Motor neuron (in vitro differentiated cells): ENCODE results near the gene CTNNA3. TPM values are rescaled to one million over a fixed set of nuclear protein-coding genes. Genes with fewer than 3 reads are reported as not detected.
A peak's percentile ranks its signal among the peaks of the same experiment; 100 is the strongest.

Experiments
- ATAC-seq, 8 experiments: fragments of 200-7000 bp; cut with Tn5 transposase; replicated peaks in 6 of 8; 2 replicates each; pipeline ENCODE4 v1.8.0; 2021; ENCODE audit warnings: mild to moderate bottlenecking in 8 of 8, moderate library complexity in 8 of 8
- H3K27ac ChIP-seq, 2 donors: fragments of 250-450 bp; sonication (Bioruptor Pico); 2 replicates each; pipeline ENCODE4 v1.9.0; 2021; ENCODE audit warnings: antibody characterized with exemption in 2 of 2, mild to moderate bottlenecking in 2 of 2, moderate library complexity in 1 of 2
- H3K4me1 ChIP-seq, 2 donors: fragments of 250-450 bp; sonication (Bioruptor Pico); replicated peaks in 1 of 2; 2 replicates each; pipeline ENCODE4 v1.6.1; 2021; ENCODE audit warnings: antibody characterized with exemption in 2 of 2, mild to moderate bottlenecking in 2 of 2, moderate library complexity in 1 of 2
- H3K4me3 ChIP-seq, 5 donors: fragments of 250-450 bp; sonication (Bioruptor Pico); 2 replicates each; pipeline ENCODE4 v1.9.0; 2021; ENCODE audit warnings: antibody characterized with exemption in 5 of 5, mild to moderate bottlenecking in 5 of 5, moderate library complexity in 4 of 5
- WGBS, 10 experiments: fragments of 450-650 bp; shearing (Covaris generic); methylation state at CpG; one replicate each; pipeline ENCODE4 v1.0.0; 2022; 5-methylcytosine and 5-hydroxymethylcytosine counted together
- in situ Hi-C, 9 experiments: fragments of 400-800 bp; cut with MboI; loops; one replicate each; pipeline ENCODE4 v1.15.0; 2021; ENCODE audit warnings: low sequenced_read_pairs in 9 of 9, low pct_unique_long_range_greater_than_20kb in 2 of 9; ENCODE audit not compliant: unreplicated experiment in 9 of 9
- total RNA-seq, 8 experiments: library from RNA; unstranded; fragments of 300-600 nt; gene quantifications; 2 replicates each; pipeline versions ENCODE4 v1.2.3 to v1.2.4, GENCODE V29; 2022

Gene CTNNA3
- total RNA-seq, 8 experiments from 2014 or later = 0.05 to 4.6 (median 0.48) TPM

DNA sequence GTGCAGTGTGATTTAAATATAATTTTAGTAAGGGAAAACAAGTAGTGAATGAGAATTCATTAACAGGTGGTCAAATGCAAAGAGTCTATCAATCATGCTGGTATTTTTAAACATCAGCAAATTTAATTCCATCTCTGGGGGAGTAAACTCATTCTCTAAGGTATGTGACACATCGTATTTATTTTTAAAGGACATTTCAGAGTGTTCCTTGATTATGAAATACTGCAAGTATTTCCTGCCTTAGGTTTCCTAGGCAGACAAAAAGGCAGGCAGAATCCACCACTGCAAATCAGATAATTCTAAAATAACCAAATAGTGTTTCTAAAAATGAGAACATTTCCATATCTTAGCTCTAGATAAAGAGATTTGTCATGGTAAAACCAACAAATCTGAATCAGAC lies 576.3 kb downstream of the CTNNA3 start:
- H3K4me1 ChIP-seq = peaks cover 0 to 23% of the 10 kb centered on the region in 2 donors
- in situ Hi-C loops = no loop called here
- no peak overlapping the region for H3K27ac ChIP-seq
- 0 to 100% (median 83%) methylated on average over 1 of the region's 1 CpG; no CpG with 5 or more reads in 1 of the 10 experiments for WGBS, 10 experiments
- no peak overlapping the region for H3K4me3 ChIP-seq
- ATAC-seq = no peak

DNA sequence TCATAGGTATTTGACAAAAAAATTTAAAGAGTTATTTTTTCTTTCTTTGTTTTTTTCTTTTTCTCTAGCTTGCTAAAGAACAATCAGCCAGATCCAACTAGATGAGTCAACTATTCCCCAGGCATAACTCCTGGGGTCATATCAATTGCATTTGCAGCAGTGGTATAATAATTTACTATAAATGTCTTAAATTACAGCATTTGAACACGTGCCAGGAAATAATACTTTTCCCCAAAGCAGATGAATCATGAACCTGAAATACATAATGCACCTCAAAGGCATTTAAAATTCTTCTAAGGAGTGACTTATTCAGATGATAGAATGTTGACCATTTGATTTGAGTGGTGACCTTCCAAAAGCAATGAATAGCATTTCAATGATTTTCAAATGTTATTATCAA lies 580.0 kb downstream of the CTNNA3 start:
- 0 to 57% (median 38%) methylated on average over 1 of the region's 1 CpG; no CpG with 5 or more reads in 1 of the 10 experiments for WGBS, 10 experiments
- peak in 6 of 8 experiments; percentile 25 to 90 (median 73) for ATAC-seq
- peaks cover 0 to 25% of the 10 kb centered on the region in 2 donors for H3K4me1 ChIP-seq
- no peak overlapping the region for H3K27ac ChIP-seq
- in situ Hi-C loops = no loop called here
- H3K4me3 ChIP-seq = no peak overlapping the region

DNA sequence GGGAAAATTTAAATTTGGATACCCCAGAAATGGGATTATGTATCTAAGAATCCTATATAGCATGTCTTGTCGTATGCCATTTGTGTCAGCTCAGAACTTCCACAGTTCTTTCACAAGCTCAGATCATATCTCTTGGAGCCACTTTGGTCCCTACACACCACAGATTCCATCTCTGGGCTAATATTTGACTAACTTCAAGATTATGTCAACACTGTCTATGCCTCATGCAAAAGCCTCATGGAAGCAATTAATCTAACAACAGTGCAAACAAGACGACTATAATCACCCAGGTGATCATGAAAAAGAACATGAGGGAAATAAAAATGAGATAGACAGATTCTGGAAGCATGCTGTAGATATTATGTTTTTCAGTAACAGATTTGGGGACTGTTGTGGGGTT lies 581.0 kb downstream of the CTNNA3 start:
- in situ Hi-C loops = no loop called here
- WGBS, 10 experiments = 0 to 100% (median 75%) methylated on average over 1 to 2 of the region's 2 CpGs; no CpG with 5 or more reads in 4 of the 10 experiments
- peaks cover 0 to 28% of the 10 kb centered on the region in 2 donors for H3K4me1 ChIP-seq
- no peak overlapping the region for H3K4me3 ChIP-seq
- ATAC-seq = peak in 2 of 8 experiments; percentile 43 to 76
- H3K27ac ChIP-seq = no peak overlapping the region

DNA sequence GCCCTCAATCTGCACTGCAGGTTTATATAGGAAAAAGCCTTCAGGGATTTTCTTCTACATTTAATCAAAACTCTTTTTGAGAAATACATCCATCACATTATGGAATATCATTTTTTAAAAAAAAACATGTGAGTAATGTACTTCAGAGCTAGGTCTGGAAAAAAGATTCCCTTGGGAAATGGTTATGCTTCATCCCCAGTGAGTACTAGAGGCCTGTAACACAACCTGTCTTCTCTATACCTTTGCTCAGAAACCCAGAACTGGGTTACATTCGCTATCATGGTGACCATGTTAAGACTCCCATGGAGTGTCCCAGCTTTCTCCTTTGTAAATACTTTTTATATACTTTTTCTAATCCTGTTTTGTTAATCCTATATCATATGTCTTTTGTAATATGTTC lies 583.2 kb downstream of the CTNNA3 start:
- peak in 4 of 8 experiments; percentile 17 to 67 (median 41) for ATAC-seq
- in situ Hi-C loops = no loop called here
- 0 to 100% (median 88%) methylated on average over 1 of the region's 1 CpG; no CpG with 5 or more reads in 3 of the 10 experiments for WGBS, 10 experiments
- no peak overlapping the region for H3K27ac ChIP-seq
- no peak overlapping the region for H3K4me3 ChIP-seq
- H3K4me1 ChIP-seq = peaks cover 0 to 23% of the 10 kb centered on the region in 2 donors

DNA sequence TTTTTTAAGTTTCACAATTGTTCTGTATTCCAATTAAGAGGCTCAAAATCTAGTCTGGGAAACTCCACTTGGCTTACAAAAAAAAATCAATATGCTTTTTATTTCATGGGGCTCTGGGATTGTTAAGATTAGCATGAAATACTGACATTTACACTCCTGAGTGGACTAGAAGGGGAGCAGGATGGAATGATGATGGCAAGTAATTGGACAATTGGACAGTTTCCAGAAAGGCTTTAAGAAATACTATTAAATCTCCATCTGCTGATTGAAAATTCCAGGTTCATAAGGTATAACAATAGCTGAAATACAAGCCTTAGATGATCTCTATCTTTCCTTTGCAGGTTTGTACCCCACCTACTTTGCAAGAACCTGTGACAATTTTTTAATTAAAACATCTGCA lies 585.7 kb downstream of the CTNNA3 start:
- peak in 3 of 8 experiments; percentile 35 to 69 (median 58) for ATAC-seq
- Histone ChIP-seq H3K27ac (no peak overlapping the region), H3K4me1 (peaks cover 0 to 12% of the 10 kb centered on the region in 2 donors), H3K4me3 (no peak overlapping the region)
- in situ Hi-C loops = no loop called here

DNA sequence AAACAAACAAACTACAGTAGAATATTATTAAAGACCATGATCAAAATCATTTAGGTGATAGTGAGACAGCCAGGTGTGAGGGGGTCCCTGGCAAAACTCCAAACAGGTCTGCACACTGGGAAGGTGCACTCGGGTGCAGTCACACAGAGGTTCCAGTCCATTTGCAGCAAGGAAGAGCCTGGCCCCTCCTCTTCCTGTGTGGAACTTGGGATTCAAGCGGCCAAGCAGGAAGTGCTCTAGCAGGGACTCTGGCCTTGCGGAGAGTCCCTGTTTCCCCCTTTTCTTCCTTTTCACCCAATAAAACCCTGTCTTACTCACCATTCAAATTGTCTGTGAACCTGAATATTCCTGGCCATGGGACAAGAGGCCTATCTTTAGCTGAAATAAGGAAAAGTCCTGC lies 588.3 kb downstream of the CTNNA3 start:
- WGBS, 10 experiments = 0 to 100% (median 80%) methylated on average over 1 to 3 of the region's 3 CpGs; no CpG with 5 or more reads in 3 of the 10 experiments
- H3K4me1 ChIP-seq = peaks cover 0 to 13% of the 10 kb centered on the region in 2 donors
- in situ Hi-C loops = no loop called here
- no peak overlapping the region for H3K27ac ChIP-seq
- no peak for ATAC-seq
- H3K4me3 ChIP-seq = no peak overlapping the region

DNA sequence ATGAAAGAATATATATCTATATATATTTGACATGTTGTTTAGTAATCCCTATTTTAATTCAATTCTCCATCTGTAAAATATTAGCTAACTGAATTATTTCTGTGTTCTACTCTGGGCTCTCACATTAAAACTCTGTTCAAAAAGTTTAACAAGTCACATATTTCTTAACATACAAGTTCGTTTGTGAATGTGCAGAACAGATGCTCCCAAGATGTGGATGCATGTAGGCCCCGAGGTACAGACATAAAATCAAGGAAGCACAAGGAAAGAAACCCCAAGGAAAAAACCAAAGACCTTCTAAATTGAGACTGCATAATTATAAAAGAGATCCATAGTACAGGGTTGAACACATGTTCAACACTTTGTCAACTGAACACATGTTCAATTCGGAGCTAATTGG lies 595.0 kb downstream of the CTNNA3 start:
- no peak overlapping the region for H3K27ac ChIP-seq
- peak in 1 of 8 experiments; percentile 83 for ATAC-seq
- no peak overlapping the region for H3K4me3 ChIP-seq
- in situ Hi-C loops = no loop called here
- peaks cover 11 to 19% of the 10 kb centered on the region in 2 donors for H3K4me1 ChIP-seq
- 0 to 95% (median 80%) methylated on average over 1 to 3 of the region's 3 CpGs; no CpG with 5 or more reads in 1 of the 10 experiments for WGBS, 10 experiments

DNA sequence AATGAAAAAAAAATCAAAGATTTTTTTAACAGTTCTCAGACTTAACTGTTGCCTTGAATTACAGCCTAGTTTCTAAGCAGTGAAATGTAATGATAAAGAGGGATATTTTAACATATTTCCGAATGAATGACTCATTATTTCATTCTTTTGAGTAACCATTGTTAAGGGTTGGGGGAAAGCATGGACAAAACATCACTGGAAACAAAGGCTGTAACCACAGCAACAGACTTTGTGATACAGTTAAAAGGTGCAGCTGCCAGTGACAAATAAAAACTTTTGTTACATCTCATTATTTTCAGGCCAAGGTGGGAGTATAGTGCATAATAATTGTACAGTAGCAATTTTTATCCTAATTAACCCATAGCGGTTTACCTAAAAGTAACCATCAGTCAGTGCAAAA lies 597.5 kb downstream of the CTNNA3 start:
- Histone ChIP-seq H3K4me1 (peaks cover 11 to 19% of the 10 kb centered on the region in 2 donors), H3K27ac (peak overlapping the region; percentile 38 to 64), H3K4me3 (no peak overlapping the region)
- 0 to 42% (median 14%) methylated on average over 1 to 2 of the region's 2 CpGs; no CpG with 5 or more reads in 1 of the 10 experiments for WGBS, 10 experiments
- peak in 5 of 8 experiments; percentile 48 to 77 (median 70) for ATAC-seq
- in situ Hi-C loops = no loop called here

DNA sequence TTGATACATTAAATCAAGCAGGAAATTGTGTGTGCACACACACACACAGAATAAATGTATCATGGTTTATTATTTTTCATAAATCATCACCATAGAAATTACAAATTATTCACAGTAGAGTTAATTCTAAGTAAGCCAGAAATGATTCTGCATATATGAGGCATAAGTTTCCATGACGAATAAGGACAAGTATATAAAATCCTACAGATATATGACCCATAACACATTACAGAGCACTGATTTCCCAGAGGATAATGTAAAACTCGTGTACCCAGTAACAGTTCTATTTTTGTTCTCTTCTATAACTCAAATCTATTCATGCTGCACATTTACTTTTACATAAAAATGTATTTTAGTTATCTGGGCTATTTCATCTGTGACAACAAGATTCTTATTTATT lies 600.5 kb downstream of the CTNNA3 start:
- ATAC-seq = peak in 2 of 8 experiments; percentile 75 to 78
- in situ Hi-C loops = no loop called here
- no peak overlapping the region for H3K27ac ChIP-seq
- H3K4me3 ChIP-seq = no peak overlapping the region
- H3K4me1 ChIP-seq = peaks cover 11 to 19% of the 10 kb centered on the region in 2 donors
- WGBS, 10 experiments = 0 to 100% (median 49%) methylated on average over 1 to 2 of the region's 2 CpGs

DNA sequence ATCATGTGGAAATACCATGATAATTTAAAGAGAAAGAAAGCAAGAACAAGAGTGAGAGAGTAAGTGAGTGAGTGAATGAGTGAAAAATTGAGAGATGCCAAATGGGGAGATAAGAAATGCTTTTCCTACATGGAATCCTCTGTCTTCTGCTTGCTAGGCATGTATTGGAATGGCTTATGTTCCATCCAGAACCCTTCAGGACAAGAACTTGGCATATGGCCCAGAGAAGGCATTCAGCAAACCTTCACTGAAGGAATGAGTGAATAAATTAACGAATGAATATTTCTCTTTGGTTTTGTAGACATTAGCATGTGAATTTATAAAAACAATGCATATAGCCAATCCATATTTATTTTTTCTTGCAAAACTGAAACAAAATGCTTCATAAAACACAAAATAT lies 608.0 kb downstream of the CTNNA3 start:
- no peak overlapping the region for H3K4me3 ChIP-seq
- in situ Hi-C loops = no loop called here
- peak in 2 of 8 experiments; percentile 39 to 98 for ATAC-seq
- H3K27ac ChIP-seq = no peak overlapping the region
- no peaks in the 10 kb centered on the region for H3K4me1 ChIP-seq
- 0 to 100% (median 86%) methylated on average over 1 of the region's 1 CpG; no CpG with 5 or more reads in 1 of the 10 experiments for WGBS, 10 experiments

DNA sequence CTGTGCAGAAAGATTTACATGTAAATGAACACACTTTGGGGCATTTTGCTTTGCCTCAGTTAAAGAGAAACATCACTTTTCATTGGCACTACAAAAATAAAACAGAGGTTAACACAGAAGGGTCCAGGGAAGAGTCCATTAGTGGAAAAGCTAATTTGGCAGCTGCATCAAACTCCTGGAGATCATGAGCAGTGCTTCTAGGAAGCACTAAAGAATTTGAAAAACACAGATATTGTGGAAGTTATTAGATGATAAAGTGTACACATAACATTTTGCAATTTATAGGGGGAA lies 608.9 kb downstream of the CTNNA3 start:
- in situ Hi-C loops = no loop called here
- ATAC-seq = no peak
- H3K27ac ChIP-seq = no peak overlapping the region
- peaks cover 0 to under 1% of the 10 kb centered on the region in 2 donors for H3K4me1 ChIP-seq
- no peak overlapping the region for H3K4me3 ChIP-seq

DNA sequence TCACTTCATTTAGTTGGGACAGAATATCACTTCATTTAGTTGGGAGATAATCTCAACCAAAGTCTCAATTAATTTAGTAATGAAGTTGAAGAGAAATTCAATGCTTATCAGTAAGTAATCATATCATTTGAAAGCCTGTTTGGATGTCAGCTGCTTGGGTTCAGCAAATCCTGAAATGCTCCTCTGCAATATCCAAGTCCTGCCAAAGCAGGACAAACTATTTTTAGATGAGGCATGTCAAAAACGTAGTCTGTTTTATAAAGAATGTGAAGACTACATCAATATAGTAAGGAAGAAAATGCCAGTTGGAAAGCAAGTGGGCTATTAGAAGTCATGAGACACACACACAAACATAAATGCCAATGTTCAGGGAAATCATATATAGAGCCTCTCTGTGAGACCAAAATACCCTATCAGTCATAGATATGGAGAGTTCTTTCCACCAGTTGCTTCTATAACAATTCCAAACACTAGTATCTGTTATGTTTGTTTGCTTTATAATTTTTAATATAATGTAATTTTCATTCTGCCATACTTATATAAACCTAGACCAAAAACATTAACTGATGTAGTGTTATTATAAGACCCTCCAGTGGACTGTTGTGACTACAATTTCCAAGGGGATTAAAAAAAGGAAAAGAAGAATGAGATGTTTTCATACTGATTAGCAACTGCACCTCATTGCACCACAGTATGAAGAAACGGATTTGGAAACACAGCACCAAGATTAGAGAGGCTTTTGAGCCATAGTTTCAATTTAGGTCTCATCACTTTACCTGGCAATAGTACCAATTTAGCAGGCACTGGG lies 609.5 kb downstream of the CTNNA3 start:
- ATAC-seq = no peak
- no peak overlapping the region for H3K4me3 ChIP-seq
- no peak overlapping the region for H3K27ac ChIP-seq
- H3K4me1 ChIP-seq = peaks cover 0 to 6% of the 10 kb centered on the region in 2 donors
- in situ Hi-C loops = no loop called here
- 25 to 100% (median 73%) methylated on average over 1 to 2 of the region's 2 CpGs; no CpG with 5 or more reads in 3 of the 10 experiments for WGBS, 10 experiments

DNA sequence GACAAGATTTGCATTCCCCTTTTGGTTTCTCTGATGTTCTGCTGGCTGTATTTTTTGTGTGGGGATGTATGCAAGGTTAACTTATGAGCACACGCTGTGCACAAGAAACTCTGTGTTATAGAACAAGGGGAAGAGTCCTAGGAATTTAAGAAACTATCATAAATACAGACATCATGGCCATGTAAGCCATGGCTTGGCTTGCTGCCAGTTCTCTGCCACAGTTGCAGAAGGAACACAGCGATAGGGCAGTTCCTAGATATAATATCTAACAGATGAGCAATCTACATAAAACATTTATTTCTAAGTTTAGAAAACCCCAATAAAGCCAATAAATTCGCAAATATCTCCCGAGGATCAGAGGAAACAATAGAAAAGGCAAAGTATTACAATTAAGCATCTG lies 616.9 kb downstream of the CTNNA3 start:
- peak in 1 of 8 experiments; percentile 70 for ATAC-seq
- in situ Hi-C loops = no loop called here
- peaks cover 0 to 6% of the 10 kb centered on the region in 2 donors for H3K4me1 ChIP-seq
- whole genome bisulfite sequencing, 10 experiments = 2 to 100% (median 62%) methylated on average over 1 to 4 of the region's 4 CpGs; no CpG with 5 or more reads in 1 of the 10 experiments
- no peak overlapping the region for H3K27ac ChIP-seq
- no peak overlapping the region for H3K4me3 ChIP-seq

DNA sequence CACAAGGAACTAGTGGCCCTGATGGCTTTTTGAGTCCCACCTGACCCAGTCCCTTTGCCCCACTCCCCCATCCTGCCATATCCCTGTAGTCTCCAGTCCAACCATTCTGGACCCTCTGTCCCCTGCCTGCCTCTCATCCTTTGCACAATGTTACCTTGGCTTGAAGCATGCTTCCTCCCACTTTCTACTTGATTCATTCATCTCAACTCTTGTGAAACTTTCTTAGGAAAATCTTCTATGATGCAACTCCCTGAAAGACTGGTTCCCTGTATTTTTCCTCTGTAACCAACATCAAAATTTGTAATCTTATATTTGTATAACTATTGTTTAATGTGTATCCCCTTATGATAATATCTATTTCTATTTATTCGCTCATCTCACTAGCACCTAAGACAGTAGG lies 618.6 kb downstream of the CTNNA3 start:
- in situ Hi-C loops = no loop called here
- H3K4me1 ChIP-seq = peaks cover 0 to 6% of the 10 kb centered on the region in 2 donors
- no peak overlapping the region for H3K27ac ChIP-seq
- WGBS, 10 experiments = 8 to 100% (median 100%) methylated on average over 1 of the region's 1 CpG
- ATAC-seq = no peak
- no peak overlapping the region for H3K4me3 ChIP-seq
